HG02798 (cell line): ENCODE results near the gene CAMK2D.

Source experiments
- ATAC-seq: cut with Tn5 transposase; IDR thresholded peaks from one replicate; pipeline ENCODE4 v1.9.1; 2021; ENCODE audit warnings: mild to moderate bottlenecking; ENCODE audit not compliant: unreplicated experiment, poor library complexity

The CAMK2D gene

GRCh38 chr4:113423631-113424030, 337.9 kb downstream of the CAMK2D start:
- ATAC-seq, result no peak

- ATAC-seq, result no peak
Measured at GRCh38 chr4:113420938-113421337, 340.6 kb downstream of the CAMK2D start.

- ATAC-seq, result no peak
Measured at GRCh38 chr4:113419631-113420030, 341.9 kb downstream of the CAMK2D start.

GRCh38 chr4:113411496-113411938, 350.0 kb downstream of the CAMK2D start:
- no peak for ATAC-seq

GRCh38 chr4:113410686-113411085, 350.9 kb downstream of the CAMK2D start:
- no peak for ATAC-seq

- no peak for ATAC-seq
Measured at GRCh38 chr4:113409181-113409580, 352.4 kb downstream of the CAMK2D start.

GRCh38 chr4:113407409-113407808, 354.1 kb downstream of the CAMK2D start:
- ATAC-seq, result no peak

- no peak for ATAC-seq
Measured at GRCh38 chr4:113406723-113407016, 354.9 kb downstream of the CAMK2D start.

GRCh38 chr4:113405874-113406722, 355.4 kb downstream of the CAMK2D start:
- ATAC-seq, result no peak

- no peak for ATAC-seq
Measured at GRCh38 chr4:113404841-113405240, 356.7 kb downstream of the CAMK2D start.

GRCh38 chr4:113404167-113404571, 357.4 kb downstream of the CAMK2D start:
- no peak for ATAC-seq
